Renal cortex interstitium (tissue), 11 donors: ENCODE results near the gene MESP2. TPM values are rescaled to one million over a fixed set of nuclear protein-coding genes. Genes with fewer than 3 reads are reported as not detected.
"Not testable (repeated sequence)": the region's sequence is repeated elsewhere in the genome, so short reads cannot be mapped to it uniquely, and the experiment has no call there.

Experiments used
- DNase-seq, 11 donors: peaks; one replicate each; pipeline ENCODE4 v3.0.0-alpha.2; 2013; ENCODE audit warnings: low read depth in 9 of 11, low spot score in 4 of 11; ENCODE audit errors: extremely low read depth in 1 of 11
- polyA plus RNA-seq, 3 donors: library from polyadenylated mRNA; unstranded; fragments of 120-200 nt; gene quantifications; one replicate each; pipeline ENCODE4 v1.2.1, GENCODE V29; 2013; ENCODE audit not compliant: insufficient read length in 3 of 3

Gene MESP2
- polyA plus RNA-seq, 3 donors, result 0.30 to 0.44 (median 0.42) TPM

GRCh38 chr15:89774492-89774891, 1.6 kb upstream of the MESP2 start:
- DNase-seq, result no peak

- no peak for DNase-seq
These were observed 317 bp upstream of the MESP2 start for GRCh38 chr15:89775815-89776214.

DNA sequence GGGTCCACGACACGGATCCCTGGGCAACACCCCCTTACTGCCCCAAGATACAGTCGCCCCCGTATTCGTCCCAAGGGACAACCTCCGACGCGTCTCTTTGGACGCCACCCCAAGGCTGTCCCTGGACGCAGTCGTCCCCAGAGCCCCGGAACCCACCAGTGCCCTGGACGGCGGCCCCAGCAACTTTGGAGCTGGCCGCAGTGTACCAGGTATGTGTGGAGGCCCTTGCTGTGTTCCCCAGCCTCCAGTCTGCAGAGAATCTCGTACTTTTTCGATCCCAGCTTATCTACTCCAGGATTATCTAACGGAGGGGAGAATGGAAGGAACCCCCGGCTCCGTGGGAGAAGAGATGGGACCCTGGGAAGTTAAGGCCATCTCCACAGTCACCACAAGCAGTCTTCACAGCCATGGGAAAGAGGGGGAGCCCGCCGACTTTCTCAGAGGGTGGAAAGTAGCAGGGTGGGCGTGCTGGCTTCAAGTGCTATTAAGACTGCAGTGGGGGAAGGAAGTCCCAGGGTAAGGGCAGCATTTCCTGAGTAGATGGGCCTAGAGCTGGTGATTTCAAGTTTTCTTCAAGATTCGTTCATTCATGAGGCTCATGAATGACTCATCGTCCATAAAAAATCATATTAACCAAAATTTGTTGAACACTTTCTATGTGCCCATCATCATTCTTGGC, 1.1 kb downstream of the MESP2 start:
- DNase-seq, result no peak

- no peak for DNase-seq
These were observed 1.7 kb downstream of the MESP2 start for GRCh38 chr15:89777782-89778380.

DNA sequence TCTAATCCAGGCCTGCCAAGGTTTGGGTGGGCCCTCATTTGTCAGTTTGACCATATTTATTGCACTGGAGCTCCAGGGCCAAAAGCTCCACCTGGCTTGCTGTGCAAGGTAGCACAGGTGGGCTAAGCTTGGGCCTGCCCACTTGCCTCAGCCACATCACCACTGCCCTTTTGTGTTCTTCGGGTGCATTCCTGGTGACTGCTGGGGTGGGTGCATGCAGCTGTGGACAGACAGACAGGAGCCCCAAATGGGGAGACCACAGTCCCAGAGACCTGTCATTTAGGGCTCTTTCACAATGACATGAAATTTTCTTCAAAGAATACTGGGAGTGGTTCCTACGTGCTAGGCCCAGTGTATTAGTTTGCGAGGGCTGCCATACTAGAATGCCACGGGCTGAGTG, 2.7 kb downstream of the MESP2 start:
- DNase-seq, result no peak

- DNase-seq, result no peak
These were observed 4.5 kb downstream of the MESP2 start for GRCh38 chr15:89780601-89781000.

GRCh38 chr15:89781055-89781454, 4.9 kb downstream of the MESP2 start:
- DNase-seq, result no peak

DNA sequence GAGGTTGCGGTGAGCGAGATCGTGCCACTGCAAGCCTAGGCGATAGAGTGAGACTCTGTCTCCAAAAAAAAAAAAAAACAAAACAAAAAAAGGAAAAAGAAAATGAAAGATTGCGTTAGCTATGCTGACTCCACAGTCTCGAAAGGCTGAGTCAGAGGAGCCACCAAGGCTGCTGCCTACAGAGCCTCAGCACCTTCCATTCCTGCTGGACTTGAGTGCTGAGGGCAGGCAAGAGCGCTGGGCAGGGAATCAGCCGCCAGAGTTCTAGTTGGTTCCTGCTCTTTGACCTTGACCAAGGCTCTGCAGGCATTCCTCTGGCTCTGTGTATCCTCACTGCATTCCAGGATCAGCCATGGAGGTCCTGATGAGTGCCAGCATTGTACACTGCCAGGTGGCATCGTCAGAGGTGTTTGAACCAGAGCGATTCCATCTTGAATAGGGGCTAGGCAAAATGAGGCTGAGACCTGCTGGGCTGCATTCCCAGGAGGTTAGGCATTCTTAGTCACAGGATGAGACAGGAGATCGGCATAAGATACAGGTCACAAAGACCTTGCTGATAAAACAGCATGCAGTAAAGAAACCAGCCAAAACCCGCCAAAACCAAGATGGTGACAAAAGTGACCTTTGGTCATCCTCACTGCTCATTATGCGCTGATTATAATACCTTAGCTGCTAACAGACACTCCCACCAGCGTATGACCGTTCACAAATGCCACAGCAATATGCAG, 5.9 kb downstream of the MESP2 start:
- no peak for DNase-seq

DNA sequence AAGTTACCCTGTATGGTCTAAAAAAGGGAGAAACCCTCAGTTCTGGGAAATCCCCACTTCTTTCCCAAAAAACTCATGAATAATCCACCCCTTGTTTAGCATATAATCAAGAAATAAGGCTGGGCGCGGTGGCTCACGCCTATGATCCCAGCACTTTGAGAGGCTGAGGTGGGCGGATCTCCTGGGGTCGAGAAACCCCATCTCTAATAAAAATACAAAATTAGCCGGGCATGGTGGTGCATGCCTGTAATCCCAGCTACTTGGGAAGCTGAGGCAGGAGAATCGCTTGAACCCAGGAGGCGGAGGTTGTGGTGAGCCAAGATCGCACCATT, 6.5 kb downstream of the MESP2 start:
- not testable (repeated sequence) for DNase-seq

- DNase-seq, result no peak
These were observed 7.2 kb downstream of the MESP2 start for GRCh38 chr15:89783111-89783860.

GRCh38 chr15:89783861-89784685, 7.9 kb downstream of the MESP2 start:
- no peak for DNase-seq

DNA sequence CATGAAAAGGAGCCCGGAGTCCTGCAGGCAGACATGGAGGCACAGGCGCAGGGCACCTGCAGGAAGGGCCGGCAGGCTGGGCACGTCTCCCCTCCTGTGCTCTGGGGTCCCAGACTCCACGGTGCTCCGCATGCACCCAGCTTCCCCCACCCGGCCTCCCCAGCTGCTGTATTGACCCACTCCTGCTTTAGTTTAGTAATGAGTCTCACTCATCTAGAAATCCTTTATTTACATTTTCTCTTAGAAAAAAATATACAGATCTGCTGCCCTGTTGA, 8.5 kb downstream of the MESP2 start:
- no peak for DNase-seq

DNA sequence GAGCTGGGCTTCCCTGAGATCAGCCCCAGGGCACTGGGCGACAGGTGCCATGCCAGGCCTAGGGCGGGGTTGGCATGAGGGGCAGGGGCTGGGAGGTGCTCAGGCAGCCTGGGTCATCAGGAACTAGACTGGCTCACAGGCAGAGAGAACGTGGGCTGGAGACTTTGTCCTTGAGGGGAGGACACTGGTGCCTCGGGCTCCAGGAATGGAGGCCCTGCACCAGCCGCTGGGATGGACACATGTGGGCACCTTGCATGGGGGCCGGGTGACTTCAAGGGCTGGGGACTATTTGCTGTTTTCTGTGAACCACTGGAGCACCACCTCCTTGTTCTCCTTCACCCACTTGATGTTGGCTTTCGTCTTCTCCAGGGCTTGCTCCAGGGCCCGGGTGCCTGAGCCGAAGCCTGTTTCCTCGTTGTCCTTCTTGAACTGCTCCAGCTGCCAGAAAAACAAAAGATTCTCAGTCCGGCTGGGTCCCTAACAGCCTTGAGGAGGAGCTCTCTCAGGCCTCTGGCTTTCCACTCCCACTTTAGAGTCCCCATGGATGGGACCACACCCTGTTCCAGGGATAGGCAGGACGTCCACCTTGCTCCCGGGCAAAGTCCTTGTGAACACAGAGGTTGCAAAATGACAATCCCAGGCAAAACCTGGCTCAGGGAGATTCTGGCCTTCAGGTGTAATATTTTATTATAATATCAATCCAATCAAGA, 9.1 kb downstream of the MESP2 start:
- DNase-seq, result no peak

DNA sequence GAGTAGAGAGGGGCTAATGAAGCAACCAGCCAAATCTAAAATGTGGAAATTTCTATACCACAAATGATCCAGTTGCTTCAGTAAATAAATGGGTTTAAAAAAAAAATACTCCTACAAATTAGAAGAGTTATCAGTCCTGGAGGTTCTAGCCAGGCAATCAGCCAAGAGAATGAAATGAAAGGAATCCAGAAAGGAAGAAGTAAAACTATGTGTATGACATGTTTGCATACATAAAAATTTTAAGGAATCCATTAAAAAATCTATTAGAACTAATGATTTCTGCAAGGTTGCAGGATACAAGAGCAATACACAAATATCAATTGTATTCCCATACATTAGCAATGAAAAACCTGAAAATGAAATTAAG, 9.6 kb downstream of the MESP2 start:
- DNase-seq, result no peak

GRCh38 chr15:89787944-89788343, 11.8 kb downstream of the MESP2 start:
- DNase-seq, result no peak

GRCh38 chr15:89788585-89788984, 12.5 kb downstream of the MESP2 start:
- DNase-seq, result not testable (repeated sequence)

DNA sequence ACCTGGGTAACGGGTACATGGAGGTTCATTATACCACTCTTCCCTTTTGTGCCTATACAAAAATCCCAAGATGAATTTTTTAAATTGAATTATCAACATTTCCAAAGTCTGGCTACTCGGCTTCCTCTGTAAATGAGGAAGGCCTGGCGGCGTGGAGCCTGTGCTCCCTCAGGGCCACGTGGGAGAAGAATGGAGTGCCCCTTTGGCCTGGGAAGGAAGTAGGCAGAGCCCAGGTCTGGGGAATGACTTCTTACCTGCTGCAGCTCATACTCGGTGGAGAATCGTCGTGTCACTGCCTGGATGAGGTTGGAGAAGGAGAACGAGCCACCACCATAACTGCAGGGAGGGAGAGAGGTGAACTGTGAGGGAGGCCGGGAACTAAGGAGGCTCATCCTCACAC, 14.1 kb downstream of the MESP2 start:
- DNase-seq, result no peak

DNA sequence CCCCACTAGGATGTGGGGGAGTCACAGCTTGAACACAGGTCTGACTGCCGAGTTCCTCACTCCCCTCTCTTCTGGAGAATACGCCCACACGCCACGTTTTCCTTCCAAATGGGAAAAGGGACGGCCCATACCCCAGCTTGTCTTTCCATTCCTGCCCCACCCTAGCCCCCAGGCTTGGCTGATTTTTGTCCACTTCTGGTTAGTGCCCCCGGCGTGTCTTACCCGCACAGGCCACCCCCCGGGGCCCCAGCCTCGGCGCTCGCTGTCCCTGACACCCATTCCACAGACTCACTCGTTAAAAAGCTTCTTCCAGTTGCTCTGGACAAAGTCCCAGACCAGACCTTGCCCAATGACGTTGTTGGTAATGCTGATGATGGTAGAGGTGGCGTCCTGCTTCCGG, 14.5 kb downstream of the MESP2 start:
- no peak for DNase-seq
